HepG2 (cell line): Measurements from ENCODE around the gene RFFL. TPM values are rescaled to one million over a fixed set of nuclear protein-coding genes. Genes with fewer than 3 reads are reported as not detected.

Source experiments
- FOXA1 ChIP-seq, 2 experiments: fragments of 450-650 bp in 1 of 2; sonication (generic) in 1 of 2; formaldehyde crosslinking in 1 of 2; IDR thresholded peaks; 2 replicates each; pipeline versions ENCODE4 v1.4.0 to v1.6.1; 2016 to 2020; ENCODE audit warnings: missing genetic modification reagents in 1 of 2
- FOXP4 ChIP-seq: sonication (generic); formaldehyde crosslinking; IDR thresholded peaks from 2 replicates; pipeline ENCODE4 v1.4.0; 2020; ENCODE audit warnings: missing genetic modification reagents
- GABPA ChIP-seq, 2 experiments: IDR thresholded peaks; 2 replicates each; pipeline ENCODE4 v1.6.1; 2011 to 2016; ENCODE audit warnings: low read depth in 2 of 2, low read length in 1 of 2, missing biosample characterization in 1 of 2, missing genetic modification characterization in 1 of 2
- GLI4 ChIP-seq: sonication (generic); formaldehyde crosslinking; IDR thresholded peaks from 2 replicates; pipeline ENCODE4 v1.5.1; 2020; ENCODE audit warnings: missing genetic modification reagents, mild to moderate bottlenecking, moderate library complexity, borderline replicate concordance
- MEIS1 ChIP-seq: sonication (generic); formaldehyde crosslinking; IDR thresholded peaks from 2 replicates; pipeline ENCODE4 v1.9.0; 2021; ENCODE audit warnings: mild to moderate bottlenecking, missing genetic modification reagents, moderate library complexity, borderline replicate concordance
- MTF1 ChIP-seq: sonication (generic); formaldehyde crosslinking; IDR thresholded peaks from 2 replicates; pipeline ENCODE4 v1.5.0; 2020; ENCODE audit warnings: missing genetic modification reagents
- NKX3-1 ChIP-seq: sonication (generic); formaldehyde crosslinking; IDR thresholded peaks from 2 replicates; pipeline ENCODE4 v1.5.0; 2020; ENCODE audit warnings: missing genetic modification reagents
- NONO ChIP-seq, 2 experiments: fragments of 450-650 bp in 1 of 2; sonication (generic) in 1 of 2; formaldehyde crosslinking in 1 of 2; IDR thresholded peaks in 1 of 2; conservative IDR thresholded peaks in 1 of 2; 2 replicates each; pipeline versions ENCODE4 v1.6.1 to v1.8.0; 2017 to 2022; ENCODE audit warnings: mild to moderate bottlenecking in 1 of 2, missing genetic modification reagents in 1 of 2, moderate library complexity in 1 of 2
- NR1H2 ChIP-seq: sonication (generic); formaldehyde crosslinking; IDR thresholded peaks from 2 replicates; pipeline ENCODE4 v1.8.1; 2022; ENCODE audit warnings: low read depth, missing genetic modification reagents, borderline replicate concordance
- POLR2G ChIP-seq: fragments of 200-400 bp; formaldehyde crosslinking; IDR thresholded peaks from 2 replicates; pipeline ENCODE4 v1.6.1; 2018; ENCODE audit warnings: mild to moderate bottlenecking, low read depth, low read length, moderate library complexity
- RBM22 ChIP-seq: fragments of 200-400 bp; formaldehyde crosslinking; optimal IDR thresholded peaks from 2 replicates; pipeline ENCODE3; 2017; ENCODE audit warnings: mild to moderate bottlenecking, low read length, moderate library complexity
- RFX3 ChIP-seq: IDR thresholded peaks from 2 replicates; pipeline ENCODE4 v1.6.1; 2016; ENCODE audit warnings: missing biosample characterization, missing genetic modification reagents
- RXRA ChIP-seq: sonication (generic); formaldehyde crosslinking; IDR thresholded peaks from 2 replicates; pipeline ENCODE4 v1.5.1; 2020; ENCODE audit warnings: missing genetic modification reagents
- SIN3B ChIP-seq: fragments of 150-350 bp; IDR thresholded peaks from 2 replicates; pipeline ENCODE4 v1.6.1; 2014; ENCODE audit warnings: low read length
- ZMAT5 ChIP-seq: sonication (generic); formaldehyde crosslinking; IDR thresholded peaks from 2 replicates; pipeline ENCODE4 v1.5.0; 2020; ENCODE audit warnings: mild to moderate bottlenecking, low read depth, missing genetic modification reagents, borderline replicate concordance
- ZNF263 ChIP-seq: sonication (generic); formaldehyde crosslinking; IDR thresholded peaks from 2 replicates; pipeline ENCODE4 v1.4.0; 2020; ENCODE audit warnings: missing genetic modification reagents
- ZNF337 ChIP-seq: sonication (generic); formaldehyde crosslinking; IDR thresholded peaks from 2 replicates; pipeline ENCODE4 v1.5.1; 2020; ENCODE audit warnings: missing genetic modification reagents, low read depth, mild to moderate bottlenecking, borderline replicate concordance
- ZNF350 ChIP-seq: sonication (generic); formaldehyde crosslinking; IDR thresholded peaks from 2 replicates; pipeline ENCODE4 v1.4.0; 2020; ENCODE audit warnings: mild to moderate bottlenecking, low read depth, missing genetic modification reagents, borderline replicate concordance
- ZNF558 ChIP-seq: sonication (generic); formaldehyde crosslinking; IDR thresholded peaks from 2 replicates; pipeline ENCODE4 v1.9.0; 2022; ENCODE audit warnings: mild to moderate bottlenecking, missing genetic modification reagents, borderline replicate concordance
- ZNF574 ChIP-seq: sonication (generic); formaldehyde crosslinking; IDR thresholded peaks from 2 replicates; pipeline ENCODE4 v1.4.0; 2020; ENCODE audit warnings: missing genetic modification reagents
- ZNF614 ChIP-seq: IDR thresholded peaks from 2 replicates; pipeline ENCODE4 v1.6.1; 2018; ENCODE audit warnings: missing biosample characterization, missing genetic modification reagents, inconsistent platforms, borderline replicate concordance
- ZNF777 ChIP-seq: sonication (generic); formaldehyde crosslinking; IDR thresholded peaks from 2 replicates; pipeline ENCODE4 v1.4.0; 2020; ENCODE audit warnings: missing genetic modification reagents
- ZNF841 ChIP-seq: sonication (generic); formaldehyde crosslinking; IDR thresholded peaks from 2 replicates; pipeline ENCODE4 v1.8.1; 2023; ENCODE audit warnings: missing genetic modification reagents, borderline replicate concordance
- polyA plus RNA-seq, 8 experiments: library from polyadenylated mRNA; depleted of rRNA in 3 of 8; stranded (reverse) in 7 of 8; unstranded in 1 of 8; fragments of >200 nt; fragmentation: Illumina TruSeq in 4 of 8; extraction: Trizol in 4 of 8; gene quantifications; 2 replicates each; pipeline versions ENCODE4 v1.2.1 to v1.2.3, GENCODE V29; 2011 to 2016; ENCODE audit warnings: low read depth in 4 of 8, missing spikeins in 1 of 8, mixed read lengths in 1 of 8; ENCODE audit not compliant: insufficient read depth in 1 of 8
- total RNA-seq, 5 experiments: library from RNA; depleted of rRNA; stranded (reverse); fragments of >200 nt; fragmentation: Illumina TruSeq; extraction: Trizol; gene quantifications; 2 replicates each; pipeline ENCODE4 v1.2.3, GENCODE V29; 2016; ENCODE audit warnings: low read depth in 1 of 5

RFFL gene
- total and polyA plus RNA-seq, 2 of the 13 experiments (the other 11 are each of a cell fraction or from before 2014, with no cell fraction given): 24.3 to 48.6 TPM

GRCh38 chr17:34961093-34961911, 102.2 kb downstream of the RFFL start, which contains the start of the genes CCT6B and ZNF830 (continued):
- peak; percentile 100 for TF ChIP-seq SIN3B
- TF ChIP-seq NR1H2 (CRISPR knock-in tag): 0 out of 2 replicates have a peak, but pooled peaks have one; percentile 65
- no peak for TF ChIP-seq ZMAT5
- peak; percentile 97 for TF ChIP-seq POLR2G
- TF ChIP-seq GABPA (IDR thresholded peaks at IDR 0.05; ENCODE audit: low read depth, low read length): peak; percentile 85
- peak; percentile 99 for TF ChIP-seq GABPA (CRISPR knock-in tag; IDR thresholded peaks at IDR 0.05; ENCODE audit: low read depth)
- TF ChIP-seq ZNF558 (CRISPR knock-in tag): no peak
- peak; percentile 92 for TF ChIP-seq ZNF350
- no peak for TF ChIP-seq RXRA (CRISPR knock-in tag)
- peak; percentile 74; the same call in 1 of the 2 replicates for TF ChIP-seq ZNF337 (CRISPR knock-in tag)
- 0 out of 2 replicates have a peak, but pooled peaks have one; percentile 67 for TF ChIP-seq ZNF614 (CRISPR knock-in tag)
- TF ChIP-seq FOXP4: peak; percentile 42; the same call in 1 of the 2 replicates
- TF ChIP-seq ZNF841 (CRISPR knock-in tag): no peak
- peak; percentile 95 for TF ChIP-seq ZNF574 (CRISPR knock-in tag)
- no peak; the same call in 1 of the 2 replicates for TF ChIP-seq MTF1
- TF ChIP-seq NKX3-1 (CRISPR knock-in tag): no peak
- no peak for TF ChIP-seq MEIS1 (CRISPR knock-in tag)
- no peak for TF ChIP-seq RFX3 (CRISPR knock-in tag)
- no peak for TF ChIP-seq GLI4 (CRISPR knock-in tag)
- TF ChIP-seq RBM22: no peak
- no peak; the same call in 1 of the 2 replicates for TF ChIP-seq ZNF777 (CRISPR knock-in tag)
- peak; percentile 27; the same call in 1 of the 2 replicates for TF ChIP-seq ZNF263 (CRISPR knock-in tag)
- TF ChIP-seq FOXA1 (IDR thresholded peaks at IDR 0.05): no peak
- TF ChIP-seq FOXA1 (CRISPR knock-in tag; IDR thresholded peaks at IDR 0.05): no peak
- no peak for TF ChIP-seq NONO (IDR thresholded peaks at IDR 0.05)
- TF ChIP-seq NONO (CRISPR knock-in tag; conservative IDR thresholded peaks at IDR 0.05): peak; percentile 78
